C4-2B (cell line): ENCODE results near the gene LRRC47.

ENCODE experiments used
- H3K27ac ChIP-seq: fragments of 450-650 bp; 2 replicates; pipeline ENCODE4 v1.5.1; 2017
- ZFX ChIP-seq: fragments of 450-650 bp; IDR thresholded peaks from 2 replicates; pipeline ENCODE4 v1.6.1; 2017
- TF ChIP-seq, protein P1 (sequence below): fragments of 450-650 bp; conservative IDR thresholded peaks from 2 replicates; pipeline ENCODE4 v1.5.1; 2017; ENCODE audit warnings: mild to moderate bottlenecking

The LRRC47 gene

GRCh38 chr1:3821447-3821846 is 25.1 kb upstream of the LRRC47 start:
- no peak for TF ChIP-seq ZFX
- H3K27ac ChIP-seq, result no peak overlapping the region

DNA sequence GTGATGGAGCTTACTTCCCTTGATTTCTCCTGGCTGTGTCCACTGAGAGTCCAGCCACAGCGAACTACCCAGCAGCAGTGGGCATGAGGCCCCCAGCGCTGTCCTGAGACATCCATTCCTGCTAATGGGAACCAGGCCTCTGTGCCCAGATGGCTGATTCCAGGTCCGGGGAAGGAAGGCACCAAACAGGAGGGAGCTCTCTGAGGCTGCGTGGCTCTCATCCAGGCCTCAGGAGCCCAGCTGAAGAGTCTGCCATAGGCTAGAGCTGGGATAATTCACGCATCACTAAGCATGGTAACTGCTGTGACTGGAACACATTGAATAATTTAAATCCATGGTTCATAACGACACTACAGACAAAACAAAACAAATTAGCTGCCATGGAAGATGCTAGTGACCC is 24.7 kb upstream of the LRRC47 start:
- no peak overlapping the region for H3K27ac ChIP-seq
- TF ChIP-seq, protein P1, sequence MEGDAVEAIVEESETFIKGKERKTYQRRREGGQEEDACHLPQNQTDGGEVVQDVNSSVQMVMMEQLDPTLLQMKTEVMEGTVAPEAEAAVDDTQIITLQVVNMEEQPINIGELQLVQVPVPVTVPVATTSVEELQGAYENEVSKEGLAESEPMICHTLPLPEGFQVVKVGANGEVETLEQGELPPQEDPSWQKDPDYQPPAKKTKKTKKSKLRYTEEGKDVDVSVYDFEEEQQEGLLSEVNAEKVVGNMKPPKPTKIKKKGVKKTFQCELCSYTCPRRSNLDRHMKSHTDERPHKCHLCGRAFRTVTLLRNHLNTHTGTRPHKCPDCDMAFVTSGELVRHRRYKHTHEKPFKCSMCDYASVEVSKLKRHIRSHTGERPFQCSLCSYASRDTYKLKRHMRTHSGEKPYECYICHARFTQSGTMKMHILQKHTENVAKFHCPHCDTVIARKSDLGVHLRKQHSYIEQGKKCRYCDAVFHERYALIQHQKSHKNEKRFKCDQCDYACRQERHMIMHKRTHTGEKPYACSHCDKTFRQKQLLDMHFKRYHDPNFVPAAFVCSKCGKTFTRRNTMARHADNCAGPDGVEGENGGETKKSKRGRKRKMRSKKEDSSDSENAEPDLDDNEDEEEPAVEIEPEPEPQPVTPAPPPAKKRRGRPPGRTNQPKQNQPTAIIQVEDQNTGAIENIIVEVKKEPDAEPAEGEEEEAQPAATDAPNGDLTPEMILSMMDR, result no peak
- no peak for TF ChIP-seq ZFX

DNA sequence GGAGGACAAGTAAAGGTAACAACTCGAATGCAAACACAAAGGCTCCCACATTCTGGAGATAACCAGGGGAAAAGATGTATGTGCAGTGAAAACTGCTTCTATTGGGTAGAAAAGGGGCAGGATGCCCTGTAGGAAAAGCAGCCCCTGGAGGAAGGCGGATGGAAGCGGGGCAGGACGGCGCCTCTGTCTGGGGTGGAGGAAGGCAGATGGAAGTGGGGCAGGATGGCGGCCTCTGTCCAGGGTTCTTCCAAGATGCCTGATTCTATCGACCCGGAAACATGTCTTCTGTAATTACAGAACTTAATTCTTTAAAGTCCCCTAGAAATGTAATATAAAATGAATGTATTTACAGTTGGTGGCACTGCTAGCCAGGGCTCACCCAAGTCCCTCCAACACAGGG is 24.0 kb upstream of the LRRC47 start:
- H3K27ac ChIP-seq, result no peak overlapping the region
- TF ChIP-seq, protein P1, result no peak
- no peak for TF ChIP-seq ZFX

DNA sequence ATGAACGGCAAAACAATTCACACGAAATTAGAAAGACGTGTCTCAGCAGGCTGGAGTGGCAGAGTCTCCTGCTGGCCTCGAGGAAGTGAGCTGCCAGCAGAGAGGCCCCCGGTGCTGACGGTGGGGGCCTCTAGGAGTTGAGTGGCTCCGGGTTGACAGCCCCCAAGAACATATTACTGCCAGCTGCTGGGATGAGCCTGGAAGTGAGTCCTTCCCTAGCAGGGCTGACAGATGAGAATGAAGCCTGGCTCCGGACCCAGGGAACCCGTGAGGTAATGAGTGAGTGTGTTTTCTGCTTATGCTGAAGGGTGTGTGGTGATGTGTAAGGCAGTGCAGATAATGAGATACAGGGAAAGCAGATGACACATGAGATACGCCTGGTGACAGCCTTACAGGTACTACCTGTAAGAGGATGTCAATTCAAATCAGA is 23.5 kb upstream of the LRRC47 start:
- H3K27ac ChIP-seq, result no peak overlapping the region
- no peak for TF ChIP-seq ZFX
- TF ChIP-seq, protein P1, result no peak

DNA sequence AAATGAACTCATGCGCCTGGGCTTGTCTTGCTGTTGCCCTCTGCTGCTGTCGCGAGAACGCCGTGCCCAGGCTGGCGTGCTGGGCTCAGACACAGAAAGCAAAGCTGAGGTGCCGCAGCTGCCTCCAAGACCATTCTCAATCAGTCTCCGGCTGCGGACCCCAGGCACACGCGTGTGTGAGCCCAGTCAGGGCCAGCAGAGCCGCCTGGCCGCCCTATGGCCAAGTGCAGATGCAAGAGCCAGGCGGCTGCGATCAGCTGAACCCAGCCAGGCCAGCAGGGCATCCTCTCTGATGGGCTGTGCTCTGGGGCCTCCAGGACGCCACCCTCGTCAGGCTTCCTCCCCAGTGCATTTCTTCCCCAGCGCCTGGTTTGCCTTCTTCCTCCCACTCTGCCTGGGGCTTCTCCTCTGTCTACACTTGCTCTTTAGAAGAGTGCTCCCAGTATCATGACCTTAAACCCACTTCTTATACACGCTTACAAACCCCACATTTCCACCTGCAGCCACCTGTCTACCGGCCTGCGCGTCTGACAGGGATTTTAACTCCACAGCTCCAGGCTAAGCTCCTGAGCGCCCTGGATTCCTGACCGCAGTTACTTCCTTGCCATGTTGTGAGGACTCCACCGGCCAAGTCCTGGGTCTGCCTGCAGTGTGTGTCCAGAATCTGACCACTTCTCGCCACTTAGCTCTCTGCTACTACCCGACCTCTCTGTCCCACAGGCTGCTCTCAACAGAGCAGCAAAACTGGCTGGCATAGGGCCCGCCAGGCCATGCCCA is 21.7 kb upstream of the LRRC47 start:
- no peak overlapping the region for H3K27ac ChIP-seq
- TF ChIP-seq, protein P1, result no peak
- TF ChIP-seq ZFX, result no peak

- no peak overlapping the region for H3K27ac ChIP-seq
- TF ChIP-seq, protein P1, result no peak
- no peak for TF ChIP-seq ZFX
Observed at GRCh38 chr1:3817138-3817740, 20.9 kb upstream of the LRRC47 start.

- no peak for TF ChIP-seq ZFX
- TF ChIP-seq, protein P1, result no peak
- H3K27ac ChIP-seq, result no peak overlapping the region
Observed at GRCh38 chr1:3816331-3817137, 20.2 kb upstream of the LRRC47 start.
